HEK293T (cell line): ENCODE measurements around the gene ETHE1.

ENCODE experiments used
- CTCF ChIA-PET: fragments of 350-600 bp; formaldehyde crosslinking; extraction: SDS; loops from one replicate; lab custom pipeline; 2021; ENCODE audit warnings: antibody characterized with exemption, inconsistent platforms; lab: Yijun Ruan, JAX
- POLR2A ChIA-PET: fragments of 350-600 bp; formaldehyde crosslinking; extraction: SDS; loops from one replicate; lab custom pipeline; 2020; ENCODE audit warnings: antibody characterized with exemption, inconsistent platforms; lab: Yijun Ruan, JAX
- DNase-seq: peaks from one replicate; pipeline ENCODE4 v3.0.0; 2012; ENCODE audit warnings: mixed read lengths; ENCODE audit errors: extremely low spot score
- ARNT ChIP-seq: fragments of 450-650 bp; IDR thresholded peaks from 2 replicates; pipeline ENCODE4 v1.6.1; 2017; ENCODE audit warnings: mild to moderate bottlenecking
- BHLHE40 ChIP-seq: fragments of 450-650 bp; IDR thresholded peaks from 2 replicates; pipeline ENCODE4 v1.6.1; 2016; ENCODE audit warnings: mild to moderate bottlenecking, moderate library complexity, borderline replicate concordance
- CTBP1 ChIP-seq: fragments of 450-650 bp; IDR thresholded peaks from 2 replicates; pipeline ENCODE4 v1.6.1; 2016; ENCODE audit warnings: borderline replicate concordance
- ELF4 ChIP-seq: fragments of 450-650 bp; IDR thresholded peaks from 2 replicates; pipeline ENCODE4 v1.6.1; 2017; ENCODE audit warnings: antibody characterized with exemption
- FOXA1 ChIP-seq: fragments of 450-650 bp; IDR thresholded peaks from 2 replicates; pipeline ENCODE4 v1.6.1; 2016; ENCODE audit warnings: mild to moderate bottlenecking
- FOXK2 ChIP-seq: fragments of 450-650 bp; IDR thresholded peaks from 2 replicates; pipeline ENCODE4 v1.6.1; 2016; ENCODE audit warnings: mild to moderate bottlenecking
- FOXM1 ChIP-seq: fragments of 450-650 bp; IDR thresholded peaks from 2 replicates; pipeline ENCODE4 v1.6.1; 2017; ENCODE audit warnings: mild to moderate bottlenecking, borderline replicate concordance
- HDGF ChIP-seq: fragments of 450-650 bp; IDR thresholded peaks from 2 replicates; pipeline ENCODE4 v1.6.1; 2017; ENCODE audit warnings: antibody characterized with exemption, borderline replicate concordance
- L3MBTL2 ChIP-seq: fragments of 450-650 bp; conservative IDR thresholded peaks from 2 replicates; pipeline ENCODE4 v1.6.1; 2016; ENCODE audit warnings: mild to moderate bottlenecking
- LEF1 ChIP-seq: fragments of 450-650 bp; IDR thresholded peaks from 2 replicates; pipeline ENCODE4 v1.6.1; 2017; ENCODE audit warnings: mild to moderate bottlenecking, borderline replicate concordance
- NFRKB ChIP-seq: fragments of 450-650 bp; IDR thresholded peaks from 2 replicates; pipeline ENCODE4 v1.6.1; 2016; ENCODE audit warnings: mild to moderate bottlenecking, moderate library complexity
- SP1 ChIP-seq: fragments of 450-650 bp; IDR thresholded peaks from 2 replicates; pipeline ENCODE4 v1.6.1; 2017
- SUZ12 ChIP-seq: fragments of 450-650 bp; IDR thresholded peaks from 2 replicates; pipeline ENCODE4 v1.6.1; 2016; ENCODE audit warnings: mild to moderate bottlenecking
- TARDBP ChIP-seq: fragments of 450-650 bp; IDR thresholded peaks from 2 replicates; pipeline ENCODE4 v1.6.1; 2016
- ZNF384 ChIP-seq: fragments of 450-650 bp; IDR thresholded peaks from 2 replicates; pipeline ENCODE4 v1.6.1; 2016
- TF ChIP-seq, protein P1 (sequence below): fragments of 450-650 bp; IDR thresholded peaks from 2 replicates; pipeline ENCODE4 v1.6.1; 2016

Gene ETHE1

DNA sequence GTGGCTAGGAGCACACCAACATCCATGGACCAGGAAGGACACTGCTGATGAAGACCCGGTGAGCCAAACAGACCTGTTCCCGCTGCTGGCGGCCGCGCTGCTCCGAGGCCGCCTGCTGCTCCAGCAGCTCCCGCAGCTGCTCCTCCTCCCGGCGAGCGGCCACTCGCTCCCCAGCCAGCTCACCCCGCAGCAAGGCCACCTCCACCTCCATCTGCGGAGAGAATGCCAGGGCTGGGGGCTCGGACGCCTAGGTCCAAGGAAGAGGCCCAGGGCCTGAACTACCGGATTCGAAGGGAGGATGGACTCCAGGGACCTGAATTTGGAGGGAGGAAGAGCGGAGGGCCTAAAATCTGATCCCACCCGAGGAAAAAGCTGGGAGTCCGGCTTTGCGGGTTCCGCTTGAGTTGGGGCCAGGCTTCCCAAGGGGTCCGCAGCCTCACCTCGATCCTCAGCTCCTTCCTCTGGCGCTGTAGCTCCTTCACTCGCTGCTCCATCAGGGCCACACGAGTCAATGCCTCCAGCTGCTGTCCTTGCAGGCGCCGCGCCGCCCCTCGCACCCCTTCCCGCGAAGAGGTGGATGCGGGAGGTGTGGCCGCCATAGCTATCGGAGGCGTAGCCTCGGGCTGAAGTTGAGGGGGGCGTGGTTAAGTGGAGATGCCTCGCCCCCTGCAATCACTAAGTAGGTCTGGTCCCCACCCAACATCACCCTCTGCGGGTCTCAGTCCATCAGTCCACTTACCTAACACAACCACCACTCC lies 25.2 kb downstream of the ETHE1 start:
- ChIA-PET POLR2A (no interaction called here), CTCF (no interaction called here)
- TF ChIP-seq LEF1 (no peak), FOXK2 (no peak), BHLHE40 (no peak), ZNF384 (no peak), TARDBP (no peak), ELF4 (no peak), ARNT (no peak), FOXA1 (no peak)
- TF ChIP-seq, protein P1, sequence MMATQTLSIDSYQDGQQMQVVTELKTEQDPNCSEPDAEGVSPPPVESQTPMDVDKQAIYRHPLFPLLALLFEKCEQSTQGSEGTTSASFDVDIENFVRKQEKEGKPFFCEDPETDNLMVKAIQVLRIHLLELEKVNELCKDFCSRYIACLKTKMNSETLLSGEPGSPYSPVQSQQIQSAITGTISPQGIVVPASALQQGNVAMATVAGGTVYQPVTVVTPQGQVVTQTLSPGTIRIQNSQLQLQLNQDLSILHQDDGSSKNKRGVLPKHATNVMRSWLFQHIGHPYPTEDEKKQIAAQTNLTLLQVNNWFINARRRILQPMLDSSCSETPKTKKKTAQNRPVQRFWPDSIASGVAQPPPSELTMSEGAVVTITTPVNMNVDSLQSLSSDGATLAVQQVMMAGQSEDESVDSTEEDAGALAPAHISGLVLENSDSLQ: no peak
- no peak for DNase-seq

GRCh38 chr19:43499042-43499441 lies 28.0 kb downstream of the ETHE1 start:
- no peak for DNase-seq
- CTCF ChIA-PET: no interaction called here
- TF ChIP-seq BHLHE40: no peak
- no peak for TF ChIP-seq ELF4
- no peak for TF ChIP-seq CTBP1
- TF ChIP-seq NFRKB: no peak
- no peak for TF ChIP-seq FOXA1
- TF ChIP-seq FOXM1: no peak
- no peak for TF ChIP-seq TARDBP
- no peak for TF ChIP-seq FOXK2
- TF ChIP-seq, protein P1: no peak
- no peak for TF ChIP-seq SP1
- POLR2A ChIA-PET: no interaction called here

- no peak for DNase-seq
- POLR2A ChIA-PET: no interaction called here
- CTCF ChIA-PET: no interaction called here
- TF ChIP-seq, protein P1: no peak
- TF ChIP-seq CTBP1: no peak
- no peak for TF ChIP-seq TARDBP
- no peak for TF ChIP-seq SUZ12
- no peak for TF ChIP-seq ZNF384
- TF ChIP-seq SP1: no peak
- no peak for TF ChIP-seq LEF1
- no peak for TF ChIP-seq ELF4
- no peak for TF ChIP-seq HDGF
- TF ChIP-seq ARNT: no peak
- no peak for TF ChIP-seq L3MBTL2
- TF ChIP-seq FOXA1: no peak
- no peak for TF ChIP-seq FOXK2
- TF ChIP-seq BHLHE40: no peak
Measured at GRCh38 chr19:43498233-43498842, 28.7 kb downstream of the ETHE1 start.

DNA sequence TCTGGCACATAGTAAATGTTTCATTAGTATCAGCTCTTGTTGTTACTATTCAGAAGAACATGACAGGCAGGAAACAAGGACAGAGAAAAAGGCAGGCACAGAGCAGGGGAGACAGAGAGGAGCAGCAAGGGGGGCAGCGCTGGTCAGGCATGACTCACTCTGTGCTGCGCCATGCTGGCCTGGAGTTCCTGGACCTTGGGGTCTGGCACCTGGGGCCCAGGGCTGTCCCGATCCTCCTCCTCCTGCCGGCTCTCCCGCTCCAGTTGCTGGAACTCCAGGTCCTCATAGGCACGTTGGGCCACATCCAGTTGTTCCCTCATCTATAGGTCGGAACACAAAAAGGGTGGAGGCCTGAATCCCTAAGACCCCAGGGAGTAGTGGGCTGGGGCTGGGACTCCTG lies 30.0 kb downstream of the ETHE1 start:
- ChIA-PET POLR2A (no interaction called here), CTCF (interaction anchor here (0.6 to 1.1 kb wide), 2 partner anchors 24 to 50 kb away, joined by 4 to 5 read pairs; no protein-coding TSS in a partner anchor)
- TF ChIP-seq, protein P1: no peak
- no peak for TF ChIP-seq TARDBP
- no peak for TF ChIP-seq SP1
- no peak for TF ChIP-seq ZNF384
- TF ChIP-seq FOXA1: no peak
- no peak for TF ChIP-seq LEF1
- TF ChIP-seq BHLHE40: no peak
- no peak for TF ChIP-seq FOXM1
- no peak for TF ChIP-seq ELF4
- no peak for TF ChIP-seq HDGF
- TF ChIP-seq NFRKB: no peak
- TF ChIP-seq L3MBTL2: no peak
- no peak for TF ChIP-seq FOXK2
- TF ChIP-seq ARNT: no peak
- no peak for TF ChIP-seq SUZ12
- TF ChIP-seq CTBP1: no peak
- no peak for DNase-seq

DNA sequence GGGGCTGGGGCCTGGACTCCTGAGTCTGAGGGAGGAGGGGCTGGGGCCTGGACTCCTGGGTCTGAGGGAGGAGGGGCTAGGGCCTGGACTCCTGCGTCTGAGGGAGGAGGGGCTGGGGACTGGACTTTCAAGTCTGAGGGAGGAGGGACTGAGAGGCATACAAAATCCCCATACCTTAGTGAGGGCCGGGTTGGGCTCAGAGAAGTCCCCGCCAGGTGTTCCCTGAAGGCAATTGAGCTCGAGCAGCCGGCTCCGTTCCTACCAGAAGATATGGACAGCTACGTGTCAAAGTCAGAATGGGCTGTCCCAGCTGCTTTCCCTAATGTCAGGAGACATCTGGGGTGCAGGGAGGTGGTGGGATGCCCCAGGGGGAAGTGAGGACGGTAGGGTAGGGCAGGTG lies 31.9 kb downstream of the ETHE1 start:
- CTCF ChIA-PET: no interaction called here
- no peak for TF ChIP-seq LEF1
- TF ChIP-seq, protein P1: no peak
- TF ChIP-seq L3MBTL2: no peak
- no peak for TF ChIP-seq SUZ12
- no peak for TF ChIP-seq FOXM1
- TF ChIP-seq BHLHE40: no peak
- POLR2A ChIA-PET: interaction anchor here (2.2 kb wide), 1 partner anchor 9 kb away, joined by 6 read pairs; the partner anchor contains the start of gene PHLDB3
- no peak for DNase-seq
